Lung microvascular endothelial cell (primary cell): ENCODE measurements around the gene ROBO1. TPM values are rescaled to one million over a fixed set of nuclear protein-coding genes. Genes with fewer than 3 reads are reported as not detected.

Source experiments
- DNase-seq, 2 donors: peaks; one replicate each; pipeline versions ENCODE4 v3.0.0 to v3.0.0-alpha.2; 2010; ENCODE audit warnings: low read depth in 2 of 2
- total RNA-seq: library from RNA; depleted of rRNA; stranded (reverse); fragments of >200 nt; gene quantifications from 2 replicates; pipeline ENCODE4 v1.2.1, GENCODE V29; 2014

ROBO1 gene
- total RNA-seq, 1 donor from 2014 or later, result 0.20 TPM

GRCh38 chr3:78645628-78646310, 1122.0 kb downstream of the ROBO1 start:
- peak; percentile 60 to 77 for DNase-seq

DNA sequence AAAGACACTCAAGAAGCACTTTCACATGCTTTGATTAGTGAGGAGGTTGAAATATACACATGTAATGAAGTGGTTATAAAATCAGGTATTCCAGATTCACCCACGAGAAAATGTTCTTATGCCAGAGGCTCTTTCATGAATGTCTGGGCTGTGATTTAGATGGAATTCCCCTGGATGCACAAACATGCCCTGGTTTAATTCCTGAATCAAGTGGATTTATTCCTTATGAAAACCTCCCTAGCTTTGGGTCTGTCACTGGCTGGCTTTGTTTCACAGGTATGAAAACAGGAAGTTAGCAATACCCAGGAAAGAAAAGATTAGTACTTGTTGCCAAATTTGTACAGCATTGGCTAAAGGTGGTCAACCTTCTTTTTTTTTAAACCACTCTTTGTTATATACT, 1123.0 kb downstream of the ROBO1 start:
- peak in 1 of 2 donors; percentile 42 for DNase-seq

DNA sequence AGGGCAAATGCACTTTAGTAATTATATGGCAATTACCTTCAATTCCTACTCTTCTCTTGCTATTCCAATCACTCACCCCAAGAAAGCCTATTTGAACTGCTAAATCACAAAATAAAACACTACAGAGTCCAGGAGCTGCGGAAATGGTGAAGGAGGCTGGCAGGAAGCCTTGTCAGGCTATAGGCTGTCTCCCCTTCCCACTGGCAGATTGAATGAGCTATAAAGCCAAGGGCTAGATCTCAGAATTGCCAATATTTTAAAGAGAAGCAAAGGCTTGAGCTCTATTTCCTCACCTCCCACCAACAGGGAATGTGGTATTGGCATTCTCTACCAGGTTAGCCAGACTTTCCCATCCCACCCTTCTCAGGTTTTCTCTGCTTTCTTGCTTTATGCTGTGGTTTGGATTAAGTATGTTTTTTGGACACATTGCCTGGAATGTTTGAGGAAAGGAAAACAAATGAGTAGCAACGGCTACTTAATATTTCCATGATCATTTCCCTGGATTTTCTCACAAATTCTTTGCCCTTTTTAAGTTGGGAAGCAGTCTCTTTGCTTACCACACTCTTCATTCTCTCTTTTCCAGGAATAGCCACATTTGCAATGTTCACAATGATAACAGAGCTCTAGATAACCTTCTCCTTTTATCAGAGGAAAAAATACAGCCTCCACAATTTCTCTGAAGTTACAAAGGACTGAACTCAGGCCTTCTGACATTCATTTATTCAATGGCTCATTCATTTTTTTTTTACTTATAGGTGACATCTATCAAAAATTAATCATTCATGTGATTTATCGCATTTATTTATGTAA, 1125.4 kb downstream of the ROBO1 start:
- DNase-seq, result no peak

DNA sequence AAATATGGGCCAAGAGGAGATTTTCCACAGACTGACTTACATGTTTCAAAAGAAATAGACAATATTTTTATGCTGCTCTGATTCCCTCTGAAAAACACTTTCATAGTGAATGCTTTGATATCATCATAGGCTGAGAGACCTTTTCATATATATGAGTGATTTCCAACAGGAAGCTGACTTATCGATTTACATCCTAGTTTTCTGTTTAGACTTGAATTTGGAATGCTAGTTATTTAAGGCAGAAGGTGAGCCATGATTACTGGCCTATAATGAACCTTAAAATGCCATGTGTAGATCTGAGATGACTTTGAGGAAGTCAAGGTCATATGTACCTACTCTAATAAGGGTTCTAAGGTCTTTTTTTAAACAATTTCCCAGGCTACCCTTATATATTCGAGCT, 1126.1 kb downstream of the ROBO1 start:
- DNase-seq, result no peak

- DNase-seq, result no peak
Observed at GRCh38 chr3:78634316-78634715, 1133.5 kb downstream of the ROBO1 start.

GRCh38 chr3:78633626-78634025, 1134.2 kb downstream of the ROBO1 start:
- no peak for DNase-seq

DNA sequence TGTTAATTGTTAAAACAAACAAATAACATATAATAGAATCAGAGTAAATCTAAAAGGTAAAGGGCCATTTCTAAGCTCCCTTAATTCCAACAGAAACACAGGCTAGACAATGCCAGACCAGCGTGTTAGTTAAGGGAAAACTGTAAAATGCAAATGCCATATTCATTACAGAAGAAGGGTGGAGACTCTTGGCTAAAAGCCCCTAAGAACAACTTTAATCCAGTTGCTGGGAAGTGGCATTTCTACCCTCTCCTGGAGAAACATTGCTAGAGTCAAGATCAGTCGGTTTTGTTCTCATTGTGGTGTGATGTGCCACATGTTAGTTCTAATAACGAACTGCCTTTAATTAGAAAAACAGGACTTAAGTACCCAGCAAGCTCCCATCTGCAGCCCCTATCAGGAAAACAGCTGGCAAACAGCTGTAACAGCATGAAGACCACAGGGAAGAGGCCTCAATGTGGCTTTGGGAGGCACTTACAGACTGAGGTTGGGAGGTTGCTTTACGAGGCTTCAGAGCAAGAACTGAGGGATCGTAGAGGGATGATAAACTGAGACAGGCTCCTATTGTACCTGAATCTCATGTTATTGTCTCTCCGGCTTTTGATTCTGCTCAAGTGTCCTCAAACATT, 1134.8 kb downstream of the ROBO1 start:
- DNase-seq, result no peak

- DNase-seq, result no peak
Observed at GRCh38 chr3:78629544-78629943, 1138.3 kb downstream of the ROBO1 start.

GRCh38 chr3:78621061-78621716, 1146.6 kb downstream of the ROBO1 start:
- no peak for DNase-seq

DNA sequence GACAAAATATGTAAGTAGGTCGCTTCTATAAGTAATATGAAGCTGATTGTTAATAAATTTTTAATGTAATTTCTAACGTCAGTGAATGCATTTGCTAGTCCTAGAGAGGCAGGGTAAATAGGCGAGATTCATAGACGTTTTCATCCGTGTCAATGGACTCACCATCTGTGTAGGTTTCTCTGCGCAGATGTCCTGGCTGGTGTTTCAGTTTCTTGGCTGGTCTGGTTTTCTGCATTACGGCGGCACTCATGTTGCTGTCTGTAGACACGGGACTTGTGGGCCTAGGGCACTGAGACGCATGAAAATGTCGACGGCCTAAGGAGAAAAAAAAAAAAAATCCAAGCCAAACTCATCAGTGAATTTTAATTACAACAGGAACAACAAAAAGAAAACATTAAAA, 1153.3 kb downstream of the ROBO1 start:
- DNase-seq, result no peak

DNA sequence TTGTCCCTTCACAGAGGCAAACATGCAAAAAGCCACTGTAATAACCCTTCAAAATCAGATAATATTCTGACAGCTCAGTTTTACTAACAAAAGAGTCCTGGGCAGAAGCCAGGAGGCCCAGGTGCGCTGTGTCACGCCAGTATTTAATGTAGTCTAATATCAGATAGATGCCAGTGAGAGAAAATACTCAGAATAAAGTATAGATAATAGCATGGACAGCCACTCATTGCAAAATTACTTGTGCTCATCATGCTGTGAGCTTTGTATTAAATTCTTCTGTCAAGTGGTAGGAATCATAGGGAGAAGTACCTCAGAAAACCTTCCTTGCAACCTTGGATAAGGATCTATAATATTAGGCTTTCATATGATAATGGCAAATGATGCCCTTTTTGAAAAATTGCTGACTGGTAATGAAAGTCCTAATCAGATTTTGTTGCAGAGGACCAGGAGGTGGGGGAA, 1154.3 kb downstream of the ROBO1 start:
- no peak for DNase-seq

- no peak for DNase-seq
Observed at GRCh38 chr3:78611278-78611677, 1156.5 kb downstream of the ROBO1 start.

GRCh38 chr3:78610462-78611125, 1157.2 kb downstream of the ROBO1 start:
- DNase-seq, result no peak

DNA sequence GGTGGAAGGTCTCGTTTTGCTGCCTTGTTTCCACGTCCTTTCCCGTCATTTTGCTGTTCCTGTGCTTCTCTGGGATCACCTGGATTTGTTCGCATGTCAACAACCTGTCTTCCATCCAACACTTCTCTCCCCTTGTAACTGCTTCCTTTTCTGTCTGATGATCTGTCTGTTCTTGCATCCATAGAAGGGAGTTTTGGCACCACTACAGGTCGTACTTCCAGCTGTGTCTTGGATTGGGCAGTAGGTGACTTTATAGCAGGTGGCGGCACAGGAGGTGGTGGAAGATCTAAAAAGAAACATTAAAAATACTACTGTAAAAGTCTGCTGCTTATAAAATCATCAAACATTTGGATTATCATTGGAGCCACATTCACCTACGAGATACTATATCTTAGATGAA, 1161.0 kb downstream of the ROBO1 start:
- no peak for DNase-seq

DNA sequence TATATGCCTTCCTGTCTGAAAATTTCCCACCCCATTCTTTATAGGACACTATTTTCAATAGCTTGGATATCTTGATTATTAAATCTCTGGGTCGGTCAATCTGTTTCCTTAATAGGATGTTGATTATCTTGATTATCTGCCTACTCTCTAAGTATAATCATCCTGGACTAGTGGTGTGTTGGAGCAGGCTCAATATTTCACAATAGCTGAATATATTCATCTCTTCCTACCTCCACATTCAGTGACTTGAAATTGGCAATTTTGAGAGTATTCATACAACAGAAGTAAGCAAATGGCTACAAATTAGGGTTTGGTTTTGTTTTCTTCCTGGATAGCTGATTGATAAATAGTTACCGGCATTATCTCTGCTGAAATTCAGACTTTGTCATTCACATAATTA, 1162.6 kb downstream of the ROBO1 start:
- no peak for DNase-seq

GRCh38 chr3:78604341-78604740, 1163.5 kb downstream of the ROBO1 start:
- no peak for DNase-seq

DNA sequence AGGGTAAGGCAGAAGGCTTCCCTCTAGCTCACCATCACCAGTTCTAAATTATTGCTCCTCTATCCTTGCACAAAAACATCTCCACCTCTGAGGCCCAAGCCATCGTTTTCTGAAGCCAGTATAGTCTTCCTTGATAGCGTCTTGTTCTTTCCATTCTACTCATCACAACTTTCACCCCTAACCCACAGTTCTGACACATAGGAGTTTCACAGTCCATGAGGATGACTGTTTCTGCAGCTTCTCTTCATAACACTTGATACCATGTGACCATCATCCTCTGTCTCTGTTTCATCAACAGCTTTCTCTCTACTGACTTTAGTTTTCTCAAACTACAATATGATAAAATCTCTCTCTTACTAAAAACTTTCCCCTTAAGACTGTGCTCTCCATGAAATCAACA, 1166.5 kb downstream of the ROBO1 start:
- no peak for DNase-seq

- DNase-seq, result no peak
Observed at GRCh38 chr3:78589778-78590177, 1178.0 kb downstream of the ROBO1 start.

DNA sequence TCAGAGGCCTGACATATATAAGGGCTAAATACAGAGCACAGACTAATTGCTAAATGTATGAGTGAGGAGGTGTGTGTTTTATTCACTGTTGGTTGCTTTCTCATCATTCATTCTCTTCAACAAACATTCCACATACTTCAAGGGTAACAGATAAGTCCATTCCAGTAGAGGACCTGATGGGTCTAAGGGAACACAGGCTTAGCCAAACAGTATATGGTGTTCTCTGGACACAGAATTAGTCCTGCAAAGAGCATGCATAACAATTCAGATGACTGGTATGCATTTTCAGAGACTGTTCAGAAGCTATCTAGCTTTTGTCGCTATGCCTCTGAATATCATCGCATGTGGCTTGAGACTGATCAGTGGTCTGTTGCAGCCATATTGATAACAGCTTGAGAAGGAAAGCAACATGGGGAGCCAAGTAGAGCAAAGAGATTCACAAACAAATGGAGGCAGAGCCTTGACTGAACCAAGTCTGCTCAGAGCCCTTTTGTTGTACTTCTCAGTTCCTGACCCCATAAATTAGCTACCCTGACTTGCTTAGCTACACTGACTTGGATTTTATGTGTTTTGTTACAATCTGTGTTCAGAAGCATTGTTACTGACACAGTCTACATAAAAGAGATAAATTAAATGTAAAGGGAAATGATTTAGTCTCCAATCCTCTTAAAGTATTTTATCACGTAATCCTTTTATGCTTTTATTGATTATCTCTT, 1178.7 kb downstream of the ROBO1 start:
- DNase-seq, result no peak

DNA sequence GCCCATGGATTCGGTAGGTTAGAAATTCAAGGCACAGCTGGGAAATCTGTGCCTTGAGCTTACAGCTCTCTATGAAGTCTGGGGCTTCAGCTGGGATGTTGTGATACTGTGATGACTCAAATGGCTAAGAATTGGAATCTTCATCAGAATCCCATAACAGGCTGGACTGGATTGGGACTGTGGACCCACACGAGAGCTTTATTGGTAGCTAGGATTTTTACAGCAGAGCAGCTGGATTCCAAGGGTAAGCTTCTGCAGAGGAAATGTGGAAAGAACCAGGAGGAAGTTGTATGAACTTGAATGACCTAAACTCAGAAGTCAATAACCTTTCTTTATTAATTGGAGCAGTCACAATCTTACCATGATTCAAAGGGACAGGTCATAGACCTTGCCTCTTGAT, 1187.1 kb downstream of the ROBO1 start:
- no peak for DNase-seq

GRCh38 chr3:78571486-78571885, 1196.3 kb downstream of the ROBO1 start:
- DNase-seq, result no peak
